Suprapubic skin (tissue), 2 donors: ENCODE data around the gene UBN2.

Experiments
- EP300 ChIP-seq: sonication (generic); formaldehyde crosslinking; IDR thresholded peaks from one replicate; pipeline ENCODE4 v1.6.1; 2017; ENCODE audit warnings: antibody characterized with exemption
- POLR2A ChIP-seq, 2 donors: fragments of 450-650 bp; IDR thresholded peaks; one replicate each; pipeline ENCODE4 v1.6.1; 2017; ENCODE audit warnings: antibody characterized with exemption in 2 of 2, mild to moderate bottlenecking in 2 of 2, moderate library complexity in 2 of 2

DNA sequence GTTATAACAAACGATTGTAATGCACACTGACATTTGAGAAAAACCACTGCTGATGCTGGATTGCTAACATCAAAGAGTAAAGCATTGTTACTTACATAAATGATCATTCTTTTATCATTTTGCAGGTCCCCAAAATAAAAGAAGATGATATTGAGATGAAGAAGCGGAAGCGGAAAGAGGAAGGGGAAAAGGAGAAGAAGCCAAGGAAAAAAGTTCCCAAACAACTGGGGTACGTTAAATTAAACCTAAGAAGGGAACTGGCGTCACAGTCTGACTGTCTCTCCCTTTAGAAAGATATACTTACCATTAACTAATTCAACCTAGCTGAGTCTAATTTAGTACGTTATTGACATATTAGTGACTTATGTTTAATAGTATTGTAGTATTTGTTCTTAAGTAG lies 28.1 kb downstream of the UBN2 start:
- TF ChIP-seq EP300, result no peak
- TF ChIP-seq POLR2A (IDR thresholded peaks at IDR 0.05), result no peak
